ENCODE results near the gene CACNA1A. TPM values are rescaled to one million over a fixed set of nuclear protein-coding genes. Genes with fewer than 3 reads are reported as not detected.
"Not testable (repeated sequence)": the region's sequence is repeated elsewhere in the genome, so short reads cannot be mapped to it uniquely, and the experiment has no call there.

CACNA1A gene
- total RNA-seq, 2 donors from 2014 or later, result 0.27 to 2.3 TPM

GRCh38 chr19:13366529-13367143 is 139.6 kb downstream of the CACNA1A start:
- no peaks in the 10 kb centered on the region for H3K4me1 ChIP-seq (ENCODE audit: control insufficient read depth in 1 of 2, low read depth in 2 of 2)
- no peaks in the 10 kb centered on the region for H3K27me3 ChIP-seq (replicated peaks; ENCODE audit: insufficient read depth)
- DNase-seq (ENCODE audit: low spot score) (no peak), ATAC-seq (ENCODE audit: insufficient number of reproducible peaks, low FRiP score, low read depth) (no peak)
- H3K4me3 ChIP-seq, result no peak overlapping the region
- no peak for TF ChIP-seq CTCF (IDR thresholded peaks at IDR 0.05)
- no peak overlapping the region for H3K27ac ChIP-seq
- H3K9me3 ChIP-seq, result no peaks in the 10 kb centered on the region
- H3K36me3 ChIP-seq, result no peaks in the 10 kb centered on the region

- H3K36me3 ChIP-seq, result no peaks in the 10 kb centered on the region
- TF ChIP-seq CTCF (IDR thresholded peaks at IDR 0.05), result no peak
- no peak for ATAC-seq (ENCODE audit: insufficient number of reproducible peaks, low FRiP score, low read depth)
- H3K4me3 ChIP-seq, result no peak overlapping the region
- DNase-seq (ENCODE audit: low spot score), result no peak
- no peaks in the 10 kb centered on the region for H3K4me1 ChIP-seq (ENCODE audit: control insufficient read depth in 1 of 2, low read depth in 2 of 2)
- no peaks in the 10 kb centered on the region for H3K9me3 ChIP-seq
- no peak overlapping the region for H3K27ac ChIP-seq
- no peaks in the 10 kb centered on the region for H3K27me3 ChIP-seq (replicated peaks; ENCODE audit: insufficient read depth)
Measured at GRCh38 chr19:13363954-13364353, 142.3 kb downstream of the CACNA1A start.

GRCh38 chr19:13363245-13363644 is 143.0 kb downstream of the CACNA1A start:
- DNase-seq (ENCODE audit: low spot score), result no peak
- Histone ChIP-seq H3K27me3 (replicated peaks; ENCODE audit: insufficient read depth) (no peaks in the 10 kb centered on the region), H3K9me3 (no peaks in the 10 kb centered on the region), H3K4me3 (no peak overlapping the region), H3K36me3 (no peaks in the 10 kb centered on the region), H3K27ac (no peak overlapping the region), H3K4me1 (ENCODE audit: control insufficient read depth in 1 of 2, low read depth in 2 of 2) (no peaks in the 10 kb centered on the region)
- TF ChIP-seq CTCF (IDR thresholded peaks at IDR 0.05), result no peak
- ATAC-seq (ENCODE audit: insufficient number of reproducible peaks, low FRiP score, low read depth), result no peak

GRCh38 chr19:13362668-13363067 is 143.6 kb downstream of the CACNA1A start:
- Histone ChIP-seq H3K9me3 (no peaks in the 10 kb centered on the region), H3K27me3 (replicated peaks; ENCODE audit: insufficient read depth) (no peaks in the 10 kb centered on the region), H3K36me3 (no peaks in the 10 kb centered on the region), H3K4me3 (no peak overlapping the region), H3K4me1 (ENCODE audit: control insufficient read depth in 1 of 2, low read depth in 2 of 2) (no peaks in the 10 kb centered on the region), H3K27ac (no peak overlapping the region)
- no peak for TF ChIP-seq CTCF (IDR thresholded peaks at IDR 0.05)
- DNase-seq (ENCODE audit: low spot score) (no peak), ATAC-seq (ENCODE audit: insufficient number of reproducible peaks, low FRiP score, low read depth) (no peak)

- H3K36me3 ChIP-seq; ATAC-seq (ENCODE audit: insufficient number of reproducible peaks, low FRiP score, low read depth); H3K4me1 ChIP-seq (ENCODE audit: control insufficient read depth in 1 of 2, low read depth in 2 of 2); H3K9me3 ChIP-seq; H3K27ac ChIP-seq; DNase-seq (ENCODE audit: low spot score); H3K27me3 ChIP-seq (replicated peaks; ENCODE audit: insufficient read depth); H3K4me3 ChIP-seq: not testable (repeated sequence)
Measured at GRCh38 chr19:13361726-13362125, 144.6 kb downstream of the CACNA1A start.

- H3K27me3 ChIP-seq (replicated peaks; ENCODE audit: insufficient read depth), result no peaks in the 10 kb centered on the region
- no peak for TF ChIP-seq CTCF (IDR thresholded peaks at IDR 0.05)
- no peak for ATAC-seq (ENCODE audit: insufficient number of reproducible peaks, low FRiP score, low read depth)
Measured at GRCh38 chr19:13356686-13357280, 149.5 kb downstream of the CACNA1A start.

More at GRCh38 chr19:13356686-13357280, 149.5 kb downstream of the CACNA1A start:
- Histone ChIP-seq H3K4me3 (no peak overlapping the region), H3K4me1 (ENCODE audit: control insufficient read depth in 1 of 2, low read depth in 2 of 2) (no peaks in the 10 kb centered on the region), H3K9me3 (no peaks in the 10 kb centered on the region), H3K27ac (no peak overlapping the region), H3K36me3 (no peaks in the 10 kb centered on the region)
- no peak for DNase-seq (ENCODE audit: low spot score)

All from thoracic aorta (tissue), 2 donors.